ENCODE results near the gene DDX56. TPM values are rescaled to one million over a fixed set of nuclear protein-coding genes. Genes with fewer than 3 reads are reported as not detected.

DDX56 gene
- total and polyA plus RNA-seq, 2 of the 4 experiments (the other 2 are of a cell fraction) = 59.4 to 67.7 TPM

- peaks cover 11% of the 10 kb centered on the region for H3K36me3 ChIP-seq (ENCODE audit: control insufficient read depth, insufficient read depth, low read length)
- ATAC-seq (ENCODE audit: low read depth) (no peak), DNase-seq (no peak)
- H3K27me3 ChIP-seq (ENCODE audit: control insufficient read depth, insufficient read depth, low read length) = no peaks in the 10 kb centered on the region
- no peak overlapping the region for H3K9ac ChIP-seq (ENCODE audit: low read depth, low read length)
- H2BK20ac ChIP-seq (ENCODE audit: low read depth, low read length) = no peak overlapping the region
- H3K14ac ChIP-seq (replicated peaks; ENCODE audit: low read depth, low read length) = no peak overlapping the region
- intact Hi-C loops (cut with micrococcal nuclease) = no loop called here
- H3K9me3 ChIP-seq (ENCODE audit: control insufficient read depth, insufficient read depth, low read length) = no peaks in the 10 kb centered on the region
- H4K20me1 ChIP-seq (ENCODE audit: insufficient read depth, low read length) = no peaks in the 10 kb centered on the region
- in situ Hi-C loops (cut with MboI; ENCODE audit: low sequenced_read_pairs) = no loop called here
- H2AK9ac ChIP-seq (replicated peaks; ENCODE audit: low read depth, low read length, poor library complexity) = no peak overlapping the region
- dilution Hi-C loops (cut with HindIII; ENCODE audit: low sequenced_read_pairs, unreplicated experiment) = no loop called here
- peak overlapping the region; percentile 86 for H3K4me2 ChIP-seq (ENCODE audit: low read depth, low read length)
- H2BK5ac ChIP-seq (ENCODE audit: low read depth, low read length, poor library complexity, severe bottlenecking) = no peak overlapping the region
- TF ChIP-seq RCOR1 (IDR thresholded peaks at IDR 0.05; ENCODE audit: insufficient replicate concordance, low read length) (no peak), RAD21 (IDR thresholded peaks at IDR 0.05; ENCODE audit: low read length) (no peak)
- no peak overlapping the region for H2AFZ ChIP-seq (replicated peaks; ENCODE audit: low read length, poor library complexity)
- H2BK15ac ChIP-seq (ENCODE audit: low read depth, low read length) = no peak overlapping the region
- H2AK5ac ChIP-seq (ENCODE audit: low read depth, low read length) = peak overlapping the region; percentile 23; the same call in 1 of the 2 replicates
- H3K27ac ChIP-seq (ENCODE audit: insufficient read depth, low read length) = no peak overlapping the region
- no peak overlapping the region for H2BK120ac ChIP-seq (ENCODE audit: low read depth, low read length)
- H3K9me1 ChIP-seq (ENCODE audit: insufficient read depth, low read length) = peaks cover 4% of the 10 kb centered on the region
- H3K4ac ChIP-seq (ENCODE audit: low read depth, low read length) = peak overlapping the region; percentile 14; the same call in 1 of the 2 replicates
- H3K4me1 ChIP-seq (ENCODE audit: control insufficient read depth, insufficient read depth, low read length) = peaks cover 9% of the 10 kb centered on the region
- H4K5ac ChIP-seq (ENCODE audit: low read depth, low read length) = peak overlapping the region; percentile 92
- ChIA-PET CTCF (no interaction called here), POLR2A (ENCODE audit: unreplicated experiment) (no interaction called here)
- peak overlapping the region; percentile 60 to 96; a peak in 3 of 4 replicates for H4K8ac ChIP-seq (ENCODE audit: low read depth in 2 of 2, low read length in 2 of 2)
- H4K91ac ChIP-seq (ENCODE audit: insufficient read depth, low read depth, low read length) = no peak overlapping the region
- H3K79me1 ChIP-seq (ENCODE audit: low read depth in 1 of 2, low read length in 2 of 2) = peaks cover 16 to 27% of the 10 kb centered on the region in 2 experiments
- H3K18ac ChIP-seq (ENCODE audit: low read depth, low read length) = no peak overlapping the region
- no CpG with 5 or more reads among the region's 13 CpGs for WGBS, 2 experiments (ENCODE audit: extremely low coverage in 2 of 2, insufficient read length in 1 of 2)
- H3K56ac ChIP-seq (ENCODE audit: extremely low read depth, insufficient read depth, low read length) = no peak overlapping the region
- BruUV-seq (replicated peaks) = no TSS peak
- H3K4me3 ChIP-seq (ENCODE audit: insufficient read depth, low read depth, low read length) = peak overlapping the region; percentile 75; the same call in 1 of the 2 replicates
- peak overlapping the region; percentile 3; the same call in 1 of the 2 replicates for H3K23ac ChIP-seq (ENCODE audit: low read depth, low read length)
Observed at GRCh38 chr7:44583146-44583865, 9.6 kb upstream of the DDX56 start.
